Gastrocnemius medialis (tissue), 4 donors: ENCODE measurements around the gene OR2T11. TPM values are rescaled to one million over a fixed set of nuclear protein-coding genes. Genes with fewer than 3 reads are reported as not detected.

Experiments
- ATAC-seq, 2 donors: fragments of 150-250 bp; one replicate each; pipeline ENCODE4 v1.9.1; 2016
- DNase-seq, 2 donors: peaks; one replicate each; pipeline ENCODE4 v3.0.0-alpha.2; 2019
- H3K27ac ChIP-seq, 4 donors: fragments of 200-600 bp; sonication (generic); 1 replicate in 1 of 4; 2 replicates in 3 of 4; pipeline ENCODE4 v1.5.1; 2016 to 2018; ENCODE audit warnings: mild to moderate bottlenecking in 2 of 4, moderate library complexity in 1 of 4
- H3K27me3 ChIP-seq, 3 donors: fragments of 200-600 bp; sonication (generic) in 2 of 3; 1 replicate in 1 of 3; 2 replicates in 2 of 3; pipeline versions ENCODE4 v1.5.1 to v1.6.0; 2016 to 2019; ENCODE audit warnings: mild to moderate bottlenecking in 1 of 3, moderate library complexity in 1 of 3
- H3K36me3 ChIP-seq, 2 donors: fragments of 200-600 bp; sonication (generic) in 1 of 2; one replicate each; pipeline ENCODE4 v1.5.1; 2017 to 2018
- H3K4me1 ChIP-seq, 2 donors: fragments of 200-600 bp; sonication (generic) in 1 of 2; one replicate each; pipeline ENCODE4 v1.5.1; 2016 to 2017; ENCODE audit warnings: mild to moderate bottlenecking in 2 of 2
- H3K4me3 ChIP-seq, 4 donors: fragments of 200-600 bp; sonication (generic) in 3 of 4; 1 replicate in 1 of 4; 2 replicates in 3 of 4; pipeline ENCODE4 v1.5.1; 2016 to 2019; ENCODE audit warnings: mild to moderate bottlenecking in 2 of 4
- H3K9me3 ChIP-seq, 3 donors: fragments of 200-600 bp; sonication (generic) in 2 of 3; 1 replicate in 1 of 3; 2 replicates in 2 of 3; pipeline ENCODE4 v1.5.1; 2016 to 2019
- POLR2A ChIP-seq, 2 donors: fragments of 450-650 bp; IDR thresholded peaks; one replicate each; pipeline ENCODE4 v1.6.1; 2017; ENCODE audit warnings: antibody characterized with exemption in 2 of 2, mild to moderate bottlenecking in 2 of 2, moderate library complexity in 2 of 2
- in situ Hi-C, 4 donors: fragments of 200-750 bp; cut with MboI; loops; one replicate each; pipeline versions ENCODE4 v1.15.0 to v1.8.0; 2017; ENCODE audit warnings: low sequenced_read_pairs in 4 of 4
- intact Hi-C: fragments of 100-400 bp; cut with DNase I; formaldehyde crosslinking; loops from one replicate; pipeline ENCODE4 v1.15.1; 2023; ENCODE audit warnings: low total_unique reads
- total RNA-seq, 4 donors: library from RNA; depleted of rRNA; stranded (reverse); fragments of >200 nt; gene quantifications; one replicate each; pipeline versions ENCODE4 v1.1.0 to v1.2.3, GENCODE V29; 2016
- TF ChIP-seq, protein P1 (sequence below), 5 experiments: fragments of 450-650 bp in 3 of 5; fragments of 200-600 bp in 2 of 5; sonication (generic) in 2 of 5; IDR thresholded peaks in 4 of 5; conservative IDR thresholded peaks in 1 of 5; 1 replicate in 4 of 5; 2 replicates in 1 of 5; pipeline ENCODE4 v1.5.1; 2016 to 2019; ENCODE audit warnings: antibody characterized with exemption in 5 of 5, mild to moderate bottlenecking in 3 of 5, moderate library complexity in 3 of 5

Gene OR2T11
- total RNA-seq, 4 donors from 2014 or later: not detected

DNA sequence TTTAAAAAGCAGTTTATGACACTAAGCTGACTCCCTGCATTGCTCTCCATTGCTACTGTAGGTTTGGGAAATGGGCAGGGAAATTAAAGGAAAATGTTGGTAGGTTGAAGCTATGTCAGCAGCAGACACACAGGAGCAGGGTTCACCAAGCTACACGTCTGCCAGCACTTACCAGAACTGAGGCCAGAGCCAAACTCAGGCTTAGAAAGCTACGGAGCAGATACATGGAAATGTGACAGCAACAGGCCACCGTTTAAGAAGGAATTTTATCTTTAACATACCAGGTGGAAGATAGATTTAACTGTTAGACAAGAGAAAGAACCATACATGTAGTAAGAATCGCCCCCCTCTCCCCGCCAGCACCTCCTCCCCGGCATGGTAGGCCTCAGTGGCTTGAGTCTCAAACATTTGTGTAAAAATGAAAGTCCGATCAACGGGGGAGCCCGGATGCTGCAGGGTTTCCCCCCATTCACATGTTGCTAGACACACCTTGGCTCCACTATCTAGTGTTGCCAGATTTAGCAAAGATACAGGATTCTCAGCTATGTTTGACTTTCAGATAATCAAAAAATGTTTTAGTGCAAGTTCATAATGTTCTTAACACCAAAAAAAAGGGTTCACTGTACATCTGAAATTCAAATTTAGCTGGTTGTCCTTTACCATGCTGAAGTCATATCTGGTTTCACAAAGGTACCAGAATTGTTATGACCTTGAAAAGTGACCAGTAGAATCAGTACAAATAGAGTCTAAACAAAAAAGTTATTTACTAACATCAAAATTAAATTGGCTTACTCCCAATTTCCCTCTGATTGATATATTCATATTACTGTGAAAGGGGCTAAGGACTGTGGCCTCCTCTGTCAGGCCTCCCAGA, 6.7 kb downstream of the OR2T11 start:
- no peak overlapping the region for H3K4me3 ChIP-seq
- in situ Hi-C loops (no loop called here), intact Hi-C loops (no loop called here)
- H3K27ac ChIP-seq: no peak overlapping the region
- DNase-seq (no peak), ATAC-seq (no peak)
- H3K9me3 ChIP-seq: no peaks in the 10 kb centered on the region
- no peaks in the 10 kb centered on the region for H3K27me3 ChIP-seq
- no peaks in the 10 kb centered on the region for H3K36me3 ChIP-seq
- TF ChIP-seq, protein P1, sequence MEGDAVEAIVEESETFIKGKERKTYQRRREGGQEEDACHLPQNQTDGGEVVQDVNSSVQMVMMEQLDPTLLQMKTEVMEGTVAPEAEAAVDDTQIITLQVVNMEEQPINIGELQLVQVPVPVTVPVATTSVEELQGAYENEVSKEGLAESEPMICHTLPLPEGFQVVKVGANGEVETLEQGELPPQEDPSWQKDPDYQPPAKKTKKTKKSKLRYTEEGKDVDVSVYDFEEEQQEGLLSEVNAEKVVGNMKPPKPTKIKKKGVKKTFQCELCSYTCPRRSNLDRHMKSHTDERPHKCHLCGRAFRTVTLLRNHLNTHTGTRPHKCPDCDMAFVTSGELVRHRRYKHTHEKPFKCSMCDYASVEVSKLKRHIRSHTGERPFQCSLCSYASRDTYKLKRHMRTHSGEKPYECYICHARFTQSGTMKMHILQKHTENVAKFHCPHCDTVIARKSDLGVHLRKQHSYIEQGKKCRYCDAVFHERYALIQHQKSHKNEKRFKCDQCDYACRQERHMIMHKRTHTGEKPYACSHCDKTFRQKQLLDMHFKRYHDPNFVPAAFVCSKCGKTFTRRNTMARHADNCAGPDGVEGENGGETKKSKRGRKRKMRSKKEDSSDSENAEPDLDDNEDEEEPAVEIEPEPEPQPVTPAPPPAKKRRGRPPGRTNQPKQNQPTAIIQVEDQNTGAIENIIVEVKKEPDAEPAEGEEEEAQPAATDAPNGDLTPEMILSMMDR (IDR thresholded peaks at IDR 0.05 in 4 of 5, conservative IDR thresholded peaks at IDR 0.05 in 1 of 5): no peak
- TF ChIP-seq POLR2A (IDR thresholded peaks at IDR 0.05): no peak
- no peaks in the 10 kb centered on the region for H3K4me1 ChIP-seq

- TF ChIP-seq POLR2A (IDR thresholded peaks at IDR 0.05): no peak
- TF ChIP-seq, protein P1 (IDR thresholded peaks at IDR 0.05 in 4 of 5, conservative IDR thresholded peaks at IDR 0.05 in 1 of 5): no peak
- Histone ChIP-seq H3K4me1 (no peaks in the 10 kb centered on the region), H3K27me3 (no peaks in the 10 kb centered on the region), H3K4me3 (no peak overlapping the region), H3K27ac (no peak overlapping the region), H3K9me3 (no peaks in the 10 kb centered on the region), H3K36me3 (no peaks in the 10 kb centered on the region)
- in situ Hi-C loops: no loop called here
- ATAC-seq: no peak
- intact Hi-C loops: no loop called here
- no peak for DNase-seq
Measured at GRCh38 chr1:248625971-248626370, 8.9 kb downstream of the OR2T11 start.

DNA sequence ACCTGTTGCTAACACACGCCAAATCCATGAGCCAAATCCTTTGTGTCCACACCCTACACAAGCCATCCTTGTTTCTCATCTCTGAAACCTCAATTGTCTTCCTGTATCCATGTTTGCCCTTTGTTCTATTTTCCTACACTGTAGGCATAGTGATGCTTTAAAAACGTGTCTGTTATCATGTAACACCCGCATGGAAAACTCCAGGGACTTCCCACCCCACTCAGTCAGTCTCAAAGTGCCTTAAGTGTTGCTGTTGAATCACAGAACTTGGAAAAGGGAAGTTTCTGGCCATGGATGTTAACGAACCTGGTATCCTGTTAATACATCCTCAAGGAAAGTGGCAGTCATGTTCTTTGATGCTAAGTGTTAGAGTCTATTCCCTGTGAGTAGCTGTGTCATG, 9.7 kb downstream of the OR2T11 start:
- intact Hi-C loops (no loop called here), in situ Hi-C loops (no loop called here)
- DNase-seq (no peak), ATAC-seq (no peak)
- Histone ChIP-seq H3K4me3 (no peak overlapping the region), H3K9me3 (no peaks in the 10 kb centered on the region), H3K4me1 (no peaks in the 10 kb centered on the region), H3K27me3 (no peaks in the 10 kb centered on the region), H3K27ac (no peak overlapping the region), H3K36me3 (no peaks in the 10 kb centered on the region)
- no peak for TF ChIP-seq POLR2A (IDR thresholded peaks at IDR 0.05)
- TF ChIP-seq, protein P1 (IDR thresholded peaks at IDR 0.05 in 4 of 5, conservative IDR thresholded peaks at IDR 0.05 in 1 of 5): no peak

DNA sequence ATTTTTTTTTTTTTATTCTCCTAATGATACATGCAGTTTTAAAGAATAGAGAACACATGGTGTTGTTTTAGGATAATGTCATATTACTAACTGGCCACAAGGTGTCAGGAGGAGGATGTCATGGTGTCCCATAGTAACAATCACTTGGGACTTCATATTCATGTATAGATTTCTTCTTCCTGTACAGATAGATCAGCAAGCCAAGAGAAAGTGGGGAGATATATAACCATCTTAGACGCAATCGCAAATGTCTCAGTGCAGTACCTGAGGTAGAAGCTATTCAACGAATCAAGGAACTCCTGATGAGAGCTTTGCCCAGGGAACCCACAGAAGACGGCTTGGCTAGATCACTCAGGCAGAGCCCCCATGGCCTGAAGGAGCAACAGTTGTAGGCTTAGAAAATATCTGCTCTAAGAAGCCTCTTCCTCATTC, 12.3 kb downstream of the OR2T11 start:
- in situ Hi-C loops (no loop called here), intact Hi-C loops (no loop called here)
- no peak for TF ChIP-seq POLR2A (IDR thresholded peaks at IDR 0.05)
- TF ChIP-seq, protein P1 (IDR thresholded peaks at IDR 0.05 in 4 of 5, conservative IDR thresholded peaks at IDR 0.05 in 1 of 5): peak in 1 of 5 experiments; percentile 40
- no peak overlapping the region for H3K27ac ChIP-seq
- no peaks in the 10 kb centered on the region for H3K27me3 ChIP-seq
- DNase-seq (no peak), ATAC-seq (no peak)
- no peak overlapping the region for H3K4me3 ChIP-seq
- H3K36me3 ChIP-seq: no peaks in the 10 kb centered on the region
- no peaks in the 10 kb centered on the region for H3K9me3 ChIP-seq
- no peaks in the 10 kb centered on the region for H3K4me1 ChIP-seq
